Testis (tissue), 2 donors: ENCODE data around the gene VPS18.

Experiments
- CTCF ChIP-seq, 3 experiments: fragments of 450-650 bp in 2 of 3; fragments of 200-600 bp in 1 of 3; sonication (generic) in 1 of 3; IDR thresholded peaks; one replicate each; pipeline ENCODE4 v1.5.1; 2016 to 2019; ENCODE audit warnings: antibody characterized with exemption in 3 of 3, mild to moderate bottlenecking in 2 of 3, moderate library complexity in 1 of 3
- POLR2A ChIP-seq: fragments of 450-650 bp; IDR thresholded peaks from one replicate; pipeline ENCODE4 v1.6.1; 2017; ENCODE audit warnings: antibody characterized with exemption, mild to moderate bottlenecking, moderate library complexity

GRCh38 chr15:40949756-40950207, 55.5 kb downstream of the VPS18 start:
- TF ChIP-seq CTCF (IDR thresholded peaks at IDR 0.05) = no peak
- TF ChIP-seq POLR2A = no peak
